ENCODE data around the gene MAPKAPK3. TPM values are rescaled to one million over a fixed set of nuclear protein-coding genes. Genes with fewer than 3 reads are reported as not detected.
"Not testable (repeated sequence)": the region's sequence is repeated elsewhere in the genome, so short reads cannot be mapped to it uniquely, and the experiment has no call there.

The MAPKAPK3 gene
- total RNA-seq, 1 donor: 55.2 TPM

GRCh38 chr3:50676031-50676705 is 59.2 kb downstream of the MAPKAPK3 start:
- TF ChIP-seq CTCF (IDR thresholded peaks at IDR 0.05; ENCODE audit: insufficient read depth, low read length): no peak
- no peak overlapping the region for H3K4me3 ChIP-seq (ENCODE audit: low read depth, low read length)
- DNase-seq (ENCODE audit: low read depth): no peak

- DNase-seq (ENCODE audit: low read depth): no peak
- no peak for TF ChIP-seq CTCF (IDR thresholded peaks at IDR 0.05; ENCODE audit: insufficient read depth, low read length)
- H3K4me3 ChIP-seq (ENCODE audit: low read depth, low read length): no peak overlapping the region
Observed at GRCh38 chr3:50687127-50687751, 70.3 kb downstream of the MAPKAPK3 start.

GRCh38 chr3:50687916-50688315 is 71.0 kb downstream of the MAPKAPK3 start:
- no peak for TF ChIP-seq CTCF (IDR thresholded peaks at IDR 0.05; ENCODE audit: insufficient read depth, low read length)
- H3K4me3 ChIP-seq (ENCODE audit: low read depth, low read length): no peak overlapping the region
- DNase-seq (ENCODE audit: low read depth): no peak

- DNase-seq (ENCODE audit: low read depth); H3K4me3 ChIP-seq (ENCODE audit: low read depth, low read length): not testable (repeated sequence)
Observed at GRCh38 chr3:50688602-50689001, 71.7 kb downstream of the MAPKAPK3 start.

GRCh38 chr3:50689558-50689957 is 72.6 kb downstream of the MAPKAPK3 start:
- DNase-seq (ENCODE audit: low read depth): no peak
- no peak for TF ChIP-seq CTCF (IDR thresholded peaks at IDR 0.05; ENCODE audit: insufficient read depth, low read length)
- no peak overlapping the region for H3K4me3 ChIP-seq (ENCODE audit: low read depth, low read length)

GRCh38 chr3:50695031-50695430 is 78.1 kb downstream of the MAPKAPK3 start:
- no peak for DNase-seq (ENCODE audit: low read depth)

More at GRCh38 chr3:50695031-50695430, 78.1 kb downstream of the MAPKAPK3 start:
- TF ChIP-seq CTCF (IDR thresholded peaks at IDR 0.05; ENCODE audit: insufficient read depth, low read length): no peak
- no peak overlapping the region for H3K4me3 ChIP-seq (ENCODE audit: low read depth, low read length)

Measured in fibroblast of the aortic adventitia (primary cell).